ENCODE data around the gene ELL. TPM values are rescaled to one million over a fixed set of nuclear protein-coding genes. Genes with fewer than 3 reads are reported as not detected.

The ELL gene
- total RNA-seq, 1 experiment from 2014 or later: 21.0 TPM

GRCh38 chr19:18558202-18558555 is 36.3 kb upstream of the ELL start:
- no peak for ATAC-seq

DNA sequence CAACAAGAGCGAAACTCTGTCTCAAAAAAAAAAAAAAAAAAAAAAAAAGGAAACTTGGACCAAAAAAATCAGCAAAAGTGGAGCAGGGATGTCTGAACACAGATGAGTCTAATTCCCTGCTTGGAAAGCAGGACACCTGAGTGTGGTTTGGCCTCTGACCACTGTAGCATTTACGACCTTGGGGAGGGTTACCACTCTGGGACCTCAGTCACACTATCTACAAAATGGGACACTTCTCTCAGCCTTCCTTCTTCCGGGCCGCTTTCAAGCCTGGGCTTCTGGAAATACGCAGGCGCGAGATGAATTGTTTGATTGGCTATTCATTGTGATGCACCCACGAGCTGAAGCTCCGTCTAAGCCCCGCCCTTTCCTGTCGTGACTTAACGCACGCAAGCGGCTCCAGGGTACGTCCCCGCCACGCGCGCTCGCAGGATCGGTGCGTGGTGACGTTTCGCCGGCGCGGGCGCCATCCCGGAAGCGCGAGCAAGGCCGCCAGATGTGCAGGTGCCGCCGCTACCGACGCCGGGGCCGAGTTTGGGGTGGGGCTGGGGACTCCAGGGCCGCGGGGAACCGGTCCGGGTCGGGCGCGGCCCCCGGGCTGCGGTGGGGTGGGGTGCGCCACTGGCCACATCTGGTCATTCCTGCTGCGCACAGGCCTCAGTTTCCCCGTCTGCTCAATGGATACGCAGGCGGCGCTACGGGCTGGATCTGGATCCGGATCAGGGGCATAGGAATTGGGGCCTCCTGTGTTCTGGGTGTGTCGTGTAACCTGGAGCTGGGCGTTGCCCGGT is 35.7 kb upstream of the ELL start, which contains the start of gene KXD1:
Gene KXD1 (plus strand): TSS at position 460 of the 791 bp plus-strand sequence. CDS start 4,187 bp downstream, outside the sequence.
- ChIA-PET POLR2A (ENCODE audit: unreplicated experiment) (interaction anchor here (0.5 to 1.0 kb wide), 7 partner anchors 14 to 253 kb away, joined by 3 to 10 read pairs (median 4); partner anchors contain the start of genes ELL and UBA52), CTCF (interaction anchor here (0.6 to 1.6 kb wide), 6 partner anchors 28 to 464 kb away, joined by 3 to 4 read pairs (median 4); no protein-coding TSS in a partner anchor)
- peaks cover 12% of the 10 kb centered on the region; the same call in 1 of the 2 replicates for H3K4me1 ChIP-seq (ENCODE audit: insufficient read depth, low read length)
- no peaks in the 10 kb centered on the region for H3F3A ChIP-seq (ENCODE audit: low read length, unreplicated experiment)
- intact Hi-C loops (cut with micrococcal nuclease): loop anchor here (2.0 to 5.0 kb wide), 2 partner anchors 13 to 35 kb away; partner anchors contain the start of genes ELL and UBA52
- DNase-seq (peak; percentile 99), ATAC-seq (peak; percentile 99)
- BruUV-seq (replicated peaks): TSS peak; percentile 97
- TF ChIP-seq EZH2phosphoT487 (IDR thresholded peaks at IDR 0.05; ENCODE audit: borderline replicate concordance, low read length) (no peak), EZH2 (IDR thresholded peaks at IDR 0.05; ENCODE audit: low read length, unreplicated experiment) (no peak)
- TF ChIP-seq, protein P1, sequence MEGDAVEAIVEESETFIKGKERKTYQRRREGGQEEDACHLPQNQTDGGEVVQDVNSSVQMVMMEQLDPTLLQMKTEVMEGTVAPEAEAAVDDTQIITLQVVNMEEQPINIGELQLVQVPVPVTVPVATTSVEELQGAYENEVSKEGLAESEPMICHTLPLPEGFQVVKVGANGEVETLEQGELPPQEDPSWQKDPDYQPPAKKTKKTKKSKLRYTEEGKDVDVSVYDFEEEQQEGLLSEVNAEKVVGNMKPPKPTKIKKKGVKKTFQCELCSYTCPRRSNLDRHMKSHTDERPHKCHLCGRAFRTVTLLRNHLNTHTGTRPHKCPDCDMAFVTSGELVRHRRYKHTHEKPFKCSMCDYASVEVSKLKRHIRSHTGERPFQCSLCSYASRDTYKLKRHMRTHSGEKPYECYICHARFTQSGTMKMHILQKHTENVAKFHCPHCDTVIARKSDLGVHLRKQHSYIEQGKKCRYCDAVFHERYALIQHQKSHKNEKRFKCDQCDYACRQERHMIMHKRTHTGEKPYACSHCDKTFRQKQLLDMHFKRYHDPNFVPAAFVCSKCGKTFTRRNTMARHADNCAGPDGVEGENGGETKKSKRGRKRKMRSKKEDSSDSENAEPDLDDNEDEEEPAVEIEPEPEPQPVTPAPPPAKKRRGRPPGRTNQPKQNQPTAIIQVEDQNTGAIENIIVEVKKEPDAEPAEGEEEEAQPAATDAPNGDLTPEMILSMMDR (conservative IDR thresholded peaks at IDR 0.05; ENCODE audit: low read depth, low read length): no peak
- peak within 1 kb of the TSS; percentile 92 for H3K9ac ChIP-seq (ENCODE audit: low read length)
- peak within 1 kb of the TSS; percentile 82 for H3K4me3 ChIP-seq (ENCODE audit: low read length)
- H3K27ac ChIP-seq (ENCODE audit: low read length): peak within 1 kb of the TSS; percentile 29
- H3K9me2 ChIP-seq (replicated peaks; ENCODE audit: low read length): no peaks in the 10 kb centered on the region
- H3K9me3 ChIP-seq (ENCODE audit: low read length): no peaks in the 10 kb centered on the region
- H3K36me3 ChIP-seq (ENCODE audit: low read depth, low read length): no peaks in the 10 kb centered on the region
- no peaks in the 10 kb centered on the region for H4K20me1 ChIP-seq (ENCODE audit: low read length)
- no peaks in the 10 kb centered on the region for H3K27me3 ChIP-seq (ENCODE audit: low read length)
- H2AFZ ChIP-seq (ENCODE audit: low read length): peak within 1 kb of the TSS; percentile 74
- H3K4me2 ChIP-seq (ENCODE audit: low read length): peak within 1 kb of the TSS; percentile 90
- peaks cover 24% of the 10 kb centered on the region for H3K79me2 ChIP-seq (ENCODE audit: low read length)

More at GRCh38 chr19:18558202-18558555, 36.3 kb upstream of the ELL start:
- H3K79me2 ChIP-seq (ENCODE audit: low read length): peaks cover 24% of the 10 kb centered on the region
- TF ChIP-seq EZH2phosphoT487 (IDR thresholded peaks at IDR 0.05; ENCODE audit: borderline replicate concordance, low read length): no peak
- TF ChIP-seq EZH2 (IDR thresholded peaks at IDR 0.05; ENCODE audit: low read length, unreplicated experiment): no peak
- TF ChIP-seq, protein P1 (conservative IDR thresholded peaks at IDR 0.05; ENCODE audit: low read depth, low read length): no peak
- H3K9me3 ChIP-seq (ENCODE audit: low read length): no peaks in the 10 kb centered on the region
- peak overlapping the region; percentile 92 for H3K9ac ChIP-seq (ENCODE audit: low read length)
- H3K27me3 ChIP-seq (ENCODE audit: low read length): no peaks in the 10 kb centered on the region
- POLR2A ChIA-PET (ENCODE audit: unreplicated experiment): interaction anchor here (0.6 to 1.0 kb wide), 5 partner anchors 20 to 819 kb away, joined by 3 to 19 read pairs (median 5); partner anchors contain the start of gene REX1BD
- no peaks in the 10 kb centered on the region for H3K36me3 ChIP-seq (ENCODE audit: low read depth, low read length)
- CTCF ChIA-PET: interaction anchor here (0.7 to 1.6 kb wide), 4 partner anchors 31 to 69 kb away, joined by 3 to 5 read pairs (median 4); no protein-coding TSS in a partner anchor
- peak overlapping the region; percentile 68 for H2AFZ ChIP-seq (ENCODE audit: low read length)
- BruUV-seq (replicated peaks): TSS peak; percentile 68
- no peaks in the 10 kb centered on the region for H4K20me1 ChIP-seq (ENCODE audit: low read length)
- peak overlapping the region; percentile 82 for H3K4me3 ChIP-seq (ENCODE audit: low read length)
- peak overlapping the region; percentile 29 for H3K27ac ChIP-seq (ENCODE audit: low read length)
- no peaks in the 10 kb centered on the region for H3K9me2 ChIP-seq (replicated peaks; ENCODE audit: low read length)
- peak overlapping the region; percentile 90 for H3K4me2 ChIP-seq (ENCODE audit: low read length)
- H3F3A ChIP-seq (ENCODE audit: low read length, unreplicated experiment): no peaks in the 10 kb centered on the region
- DNase-seq: no peak
- intact Hi-C loops (cut with micrococcal nuclease): loop anchor here (5.0 kb wide), 1 partner anchor 36 kb away; the partner anchor contains the start of gene ELL
- H3K4me1 ChIP-seq (ENCODE audit: insufficient read depth, low read length): peaks cover 12% of the 10 kb centered on the region; the same call in 1 of the 2 replicates

Measured in PC-3 (cell line).